Retina (tissue), 1 donor: ENCODE data around the gene MINK1.
A peak's percentile ranks its signal among the peaks of the same experiment; 100 is the strongest.

Source experiments
- DNase-seq: peaks from one replicate; pipeline ENCODE4 v3.0.0-alpha.2; 2016

MINK1 gene

GRCh38 chr17:4938688-4939545 is 105.8 kb downstream of the MINK1 start:
- no peak for DNase-seq

DNA sequence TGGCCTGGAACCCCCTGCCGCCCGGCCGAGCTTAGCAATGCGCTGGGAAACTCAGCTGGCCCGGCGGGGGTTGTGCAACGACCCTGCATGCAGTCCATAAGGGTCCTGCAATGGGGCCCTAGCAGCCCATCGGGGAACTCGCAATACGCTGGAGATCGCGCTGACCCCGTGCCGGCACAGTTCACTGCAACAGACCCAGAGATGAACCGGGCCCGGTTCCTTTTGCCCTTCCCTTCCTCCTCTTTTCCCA is 106.3 kb downstream of the MINK1 start:
- no peak for DNase-seq

- peak; percentile 99 for DNase-seq
Observed at GRCh38 chr17:4939796-4940554, 106.8 kb downstream of the MINK1 start, which contains the start of the genes RNF167 and SLC25A11. TSS of gene RNF167 (plus strand) at chr17:4940268. CDS start at chr17:4940910, 642 bp downstream. TSS of gene SLC25A11 (minus strand) at chr17:4940046. CDS start at chr17:4939910, 136 bp downstream.

GRCh38 chr17:4940555-4941318 is 107.6 kb downstream of the MINK1 start:
- no peak for DNase-seq

GRCh38 chr17:4941319-4941610 is 108.1 kb downstream of the MINK1 start:
- no peak for DNase-seq

DNA sequence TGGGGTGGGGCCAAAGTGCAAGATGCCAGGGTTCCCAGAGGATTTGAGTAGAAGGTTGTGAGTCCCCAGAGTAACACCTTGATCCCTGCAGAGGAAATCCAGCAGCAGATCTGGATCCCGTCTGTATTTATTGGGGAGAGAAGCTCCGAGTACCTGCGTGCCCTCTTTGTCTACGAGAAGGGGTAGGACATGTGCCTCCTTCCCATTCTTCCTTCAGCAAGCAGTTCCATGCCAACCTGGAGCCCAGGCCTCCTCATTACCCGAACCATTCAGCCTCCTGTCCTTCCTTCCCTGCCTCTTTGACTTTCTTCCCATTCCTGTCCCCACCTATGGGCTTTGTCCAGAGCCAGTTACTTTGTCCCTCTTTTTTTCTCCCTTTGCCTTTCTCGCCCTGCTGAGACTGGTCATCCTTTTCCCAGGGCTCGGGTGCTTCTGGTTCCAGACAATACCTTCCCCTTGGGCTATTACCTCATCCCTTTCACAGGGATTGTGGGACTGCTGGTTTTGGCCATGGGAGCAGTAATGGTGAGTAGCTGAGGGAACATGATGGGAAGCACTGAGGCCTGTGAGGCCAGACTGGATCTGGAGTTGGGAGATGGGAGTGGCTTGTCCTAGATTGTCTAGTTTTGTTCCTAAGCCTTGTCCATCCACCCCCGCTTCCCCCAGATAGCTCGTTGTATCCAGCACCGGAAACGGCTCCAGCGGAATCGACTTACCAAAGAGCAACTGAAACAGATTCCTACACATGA is 109.8 kb downstream of the MINK1 start:
- no peak for DNase-seq

GRCh38 chr17:4944163-4944553 is 111.0 kb downstream of the MINK1 start:
- DNase-seq, result no peak

DNA sequence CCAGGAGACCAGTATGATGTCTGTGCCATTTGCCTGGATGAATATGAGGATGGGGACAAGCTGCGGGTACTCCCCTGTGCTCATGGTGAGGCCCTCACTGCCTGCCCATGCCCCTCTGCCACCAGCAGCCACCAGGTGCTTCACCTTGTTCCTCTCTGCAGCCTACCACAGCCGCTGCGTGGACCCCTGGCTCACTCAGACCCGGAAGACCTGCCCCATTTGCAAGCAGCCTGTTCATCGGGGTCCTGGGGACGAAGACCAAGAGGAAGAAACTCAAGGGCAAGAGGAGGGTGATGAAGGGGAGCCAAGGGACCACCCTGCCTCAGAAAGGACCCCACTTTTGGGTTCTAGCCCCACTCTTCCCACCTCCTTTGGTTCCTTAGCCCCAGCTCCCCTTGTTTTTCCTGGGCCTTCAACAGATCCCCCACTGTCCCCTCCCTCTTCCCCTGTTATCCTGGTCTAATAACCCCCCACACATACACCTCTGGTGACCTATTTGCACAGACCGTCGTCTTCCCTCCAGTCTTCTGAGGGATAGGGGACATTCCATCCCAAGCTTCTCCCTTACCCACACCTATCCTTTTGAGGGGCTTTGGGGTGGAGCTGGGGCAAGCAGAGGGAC is 111.5 kb downstream of the MINK1 start:
- no peak for DNase-seq

GRCh38 chr17:4945176-4945943 is 112.2 kb downstream of the MINK1 start:
- no peak for DNase-seq

GRCh38 chr17:4945944-4946280 is 112.8 kb downstream of the MINK1 start:
- DNase-seq, result no peak

- no peak for DNase-seq
Observed at GRCh38 chr17:4946312-4946976, 113.3 kb downstream of the MINK1 start.

- no peak for DNase-seq
Observed at GRCh38 chr17:4947010-4947410, 113.9 kb downstream of the MINK1 start.
